ENCODE data around the gene VTI1A.

The VTI1A gene

GRCh38 chr10:112811741-112812551 lies 364.9 kb downstream of the VTI1A start:
- peak; percentile 34 for DNase-seq

GRCh38 chr10:112812586-112812985 lies 365.6 kb downstream of the VTI1A start:
- DNase-seq, result no peak

DNA sequence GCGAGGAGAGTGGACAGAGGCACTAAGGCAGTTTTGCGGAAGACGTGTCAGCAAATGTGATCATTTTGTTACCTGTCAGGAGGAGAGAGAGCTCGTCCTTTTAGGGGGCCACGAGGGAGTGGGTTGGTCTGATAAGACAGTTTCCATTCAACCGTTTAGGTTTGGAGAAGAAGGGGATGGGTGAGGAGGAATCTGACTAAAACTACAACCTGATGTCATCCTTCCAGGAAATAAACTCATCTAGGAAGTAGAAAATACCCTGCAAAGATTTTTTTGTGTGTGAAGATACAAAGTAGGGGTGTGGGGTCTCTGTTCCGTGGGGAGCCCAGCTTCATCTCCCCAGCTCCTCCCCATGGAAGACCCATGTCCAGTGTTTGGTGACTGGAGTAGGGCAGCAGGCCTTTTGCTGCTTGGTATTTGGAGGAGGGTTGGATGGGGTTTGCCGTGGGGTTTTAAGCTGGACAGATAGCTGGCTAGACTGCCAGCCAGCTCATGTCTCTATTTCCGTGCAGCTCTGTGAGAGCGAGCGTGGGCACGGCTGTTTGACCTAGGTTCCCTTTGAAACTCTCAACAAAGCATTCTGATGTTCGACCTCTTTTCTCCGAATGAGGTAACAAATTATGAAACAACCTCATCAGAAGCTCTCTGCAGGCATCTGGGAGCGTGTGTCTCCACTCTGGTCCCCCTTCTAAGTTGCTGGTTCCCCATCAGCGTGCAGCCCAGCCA lies 367.0 kb downstream of the VTI1A start:
- DNase-seq, result no peak

DNA sequence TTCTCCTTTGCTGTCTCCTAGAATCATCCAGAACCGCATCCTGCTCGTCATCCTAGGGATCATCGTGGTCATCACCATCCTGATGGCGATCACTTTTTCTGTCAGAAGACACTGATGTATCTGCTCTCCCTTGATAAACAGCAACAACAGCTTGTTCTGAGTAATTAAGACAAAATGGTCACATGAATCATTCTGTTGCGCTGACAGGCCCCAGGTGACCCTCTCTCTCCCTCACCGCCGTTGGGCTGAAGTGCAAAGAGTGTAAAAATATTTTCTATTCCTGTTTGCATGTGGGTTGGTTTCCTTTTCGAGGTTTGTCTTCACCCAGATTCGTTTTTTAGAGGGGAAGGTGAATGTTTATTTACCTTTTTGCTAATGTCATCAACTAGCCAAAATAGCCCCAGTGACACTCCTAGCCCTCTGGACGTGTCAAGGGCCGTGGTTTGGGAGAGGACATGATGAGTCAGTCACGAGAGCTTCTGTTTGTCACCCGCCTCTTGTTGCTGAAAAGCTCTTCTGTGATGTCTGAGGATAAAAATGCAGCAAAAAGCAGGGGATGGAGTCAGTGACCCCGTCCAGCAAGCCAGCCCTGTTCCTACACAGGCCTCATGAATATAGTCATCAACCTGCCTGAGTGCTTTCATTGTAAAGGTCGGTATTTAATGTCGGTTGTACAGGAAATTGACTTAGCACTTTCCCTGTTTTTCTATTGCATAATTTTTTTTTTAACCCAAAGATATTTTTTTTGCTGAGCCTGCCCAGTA lies 368.4 kb downstream of the VTI1A start:
- no peak for DNase-seq

DNA sequence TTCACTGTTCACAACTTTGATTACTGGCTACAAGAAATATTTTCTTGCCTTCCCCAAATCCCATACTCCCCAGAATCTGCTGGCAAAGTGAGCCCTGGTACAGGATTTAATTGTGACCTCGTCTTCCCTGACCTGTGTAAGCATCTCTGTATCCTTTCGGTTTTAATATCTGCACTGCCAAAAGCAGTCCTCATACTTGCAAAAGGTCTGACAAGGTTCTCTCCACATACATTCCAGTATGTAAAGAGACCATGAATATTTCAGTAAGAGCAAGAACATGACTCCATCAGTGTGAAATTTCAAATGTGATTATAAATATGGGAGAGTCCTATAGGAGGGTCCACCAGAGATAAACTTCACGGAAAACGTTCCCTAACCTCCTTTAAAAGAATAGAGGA lies 369.0 kb downstream of the VTI1A start:
- no peak for DNase-seq

DNA sequence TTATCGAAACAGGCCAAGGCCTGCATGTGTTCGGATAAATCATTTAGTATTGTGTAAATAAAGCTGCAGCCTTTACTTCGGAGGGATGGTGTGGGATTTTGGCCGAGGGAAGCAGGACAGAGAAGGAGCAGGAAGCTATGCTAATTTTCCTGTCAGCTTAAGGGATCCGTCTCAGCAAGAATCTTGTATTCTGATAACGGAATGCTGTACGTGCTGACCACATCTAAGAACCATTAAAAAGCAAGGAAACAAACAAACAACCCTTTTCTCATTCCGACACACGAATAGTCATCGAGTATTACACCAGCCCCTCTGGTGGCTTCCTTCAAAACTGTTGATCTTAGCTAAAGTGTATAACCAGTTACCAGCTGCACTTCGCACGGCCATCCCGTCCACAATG lies 369.9 kb downstream of the VTI1A start:
- no peak for DNase-seq

DNA sequence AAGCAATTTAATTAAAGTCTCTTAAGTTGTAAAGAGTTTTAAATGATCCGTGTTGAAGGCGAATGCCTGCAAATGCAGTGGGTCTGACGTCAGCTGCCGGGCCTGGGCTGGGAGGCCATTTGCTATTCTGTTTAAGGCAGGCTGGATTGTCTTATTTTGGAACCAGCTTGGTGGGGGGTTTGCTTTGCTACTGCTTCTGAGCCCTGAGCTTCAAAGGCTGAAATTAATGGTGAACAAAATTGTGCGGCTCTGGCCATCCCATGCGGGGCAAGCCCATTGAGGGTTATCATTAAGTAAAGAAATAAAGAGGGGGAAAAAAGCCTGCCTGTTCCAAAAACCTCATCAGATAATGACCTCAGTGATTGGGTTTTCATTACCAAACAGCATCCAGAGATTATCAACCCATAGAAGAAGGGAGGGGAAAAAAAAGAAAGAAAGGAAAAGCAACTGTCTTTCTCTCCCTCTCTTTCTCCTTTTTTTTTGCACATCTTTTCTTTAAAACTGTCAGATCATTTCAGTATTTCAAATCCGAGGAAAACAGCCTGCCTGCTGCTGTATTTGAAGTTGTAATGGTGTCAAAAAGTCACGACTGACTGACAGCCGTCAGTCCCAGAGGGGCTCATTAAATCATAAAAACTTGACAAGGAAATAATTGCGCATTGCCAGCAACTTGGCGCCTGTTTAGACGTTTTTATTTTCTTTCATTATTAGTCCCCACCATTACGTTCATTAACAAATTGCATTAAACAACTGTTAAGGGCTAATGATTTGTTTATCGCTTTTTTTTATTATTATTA lies 371.2 kb downstream of the VTI1A start:
- no peak for DNase-seq

- no peak for DNase-seq
These were observed 372.2 kb downstream of the VTI1A start for GRCh38 chr10:112819231-112819630.

DNA sequence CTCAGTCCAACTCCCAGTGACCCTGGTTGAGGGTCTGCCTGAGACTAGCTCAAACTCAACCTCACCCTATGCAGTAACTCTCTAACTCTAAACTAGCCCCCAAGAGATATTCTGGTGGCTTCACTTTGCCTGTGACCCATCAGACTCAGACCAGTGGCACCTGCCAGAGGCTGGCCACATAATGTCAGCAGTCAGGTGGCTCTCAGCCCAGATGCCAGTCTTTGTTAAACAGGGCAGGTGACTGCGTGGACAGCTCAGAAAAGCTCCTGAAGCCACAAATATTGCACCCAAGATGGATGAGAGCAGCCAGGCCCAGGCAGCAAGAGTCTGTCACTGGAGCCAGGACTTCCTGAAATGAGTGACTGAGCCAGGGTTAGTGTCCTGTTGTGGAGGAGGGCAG lies 373.3 kb downstream of the VTI1A start:
- DNase-seq, result no peak

- DNase-seq, result no peak
These were observed 374.0 kb downstream of the VTI1A start for GRCh38 chr10:112821038-112821437.

- DNase-seq, result no peak
These were observed 374.6 kb downstream of the VTI1A start for GRCh38 chr10:112821663-112822062.

GRCh38 chr10:112823007-112823406 lies 376.0 kb downstream of the VTI1A start:
- DNase-seq, result no peak

GRCh38 chr10:112823604-112824003 lies 376.6 kb downstream of the VTI1A start:
- DNase-seq, result no peak

- no peak for DNase-seq
These were observed 379.1 kb downstream of the VTI1A start for GRCh38 chr10:112826018-112826697.

DNA sequence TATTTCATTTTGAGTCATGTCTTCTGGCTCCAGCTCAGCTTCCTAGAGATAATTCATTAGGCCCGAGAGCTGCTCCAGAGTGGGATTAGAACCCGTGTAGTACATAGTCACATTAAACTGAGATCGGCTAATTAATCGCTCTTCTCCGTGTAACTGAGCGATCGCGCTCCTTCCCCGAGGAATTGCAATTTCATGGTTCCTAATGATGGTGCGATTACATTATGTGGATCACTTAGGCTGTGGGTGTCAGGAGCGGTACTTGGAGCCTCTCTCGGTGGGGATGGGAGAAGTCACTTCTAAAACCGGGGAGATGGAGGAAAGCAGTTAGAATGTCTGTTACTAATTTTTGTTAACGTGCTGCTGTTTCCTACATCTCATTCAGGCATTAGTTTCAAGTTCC lies 380.1 kb downstream of the VTI1A start:
- no peak for DNase-seq

GRCh38 chr10:112827951-112828350 lies 380.9 kb downstream of the VTI1A start:
- DNase-seq, result no peak

- no peak for DNase-seq
These were observed 384.8 kb downstream of the VTI1A start for GRCh38 chr10:112831859-112832258.

DNA sequence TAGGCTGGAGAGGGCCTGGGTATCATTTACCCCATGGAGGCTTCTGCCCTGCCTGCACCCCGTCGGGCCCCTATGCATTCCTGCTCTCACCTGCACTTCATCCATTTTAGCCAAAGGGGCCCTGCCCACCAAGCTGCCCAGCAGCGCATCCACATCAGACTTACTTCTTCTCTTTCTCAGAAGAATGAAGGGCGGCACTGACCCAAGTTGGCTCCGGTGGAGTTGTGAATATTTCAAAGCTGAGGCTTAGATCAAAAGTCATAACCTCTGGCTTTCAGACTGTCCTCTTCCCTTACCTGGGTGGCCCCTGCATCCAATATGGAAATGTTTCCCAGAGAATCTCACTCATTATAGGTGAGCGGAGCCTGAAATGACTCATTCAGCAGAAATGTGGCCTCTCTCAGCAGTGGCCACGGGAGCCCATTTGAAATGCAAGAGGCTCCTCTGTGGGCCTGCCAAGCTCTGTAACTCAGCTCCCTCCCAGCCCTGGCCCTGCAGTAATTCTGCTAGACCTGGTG lies 385.4 kb downstream of the VTI1A start:
- DNase-seq, result no peak

DNA sequence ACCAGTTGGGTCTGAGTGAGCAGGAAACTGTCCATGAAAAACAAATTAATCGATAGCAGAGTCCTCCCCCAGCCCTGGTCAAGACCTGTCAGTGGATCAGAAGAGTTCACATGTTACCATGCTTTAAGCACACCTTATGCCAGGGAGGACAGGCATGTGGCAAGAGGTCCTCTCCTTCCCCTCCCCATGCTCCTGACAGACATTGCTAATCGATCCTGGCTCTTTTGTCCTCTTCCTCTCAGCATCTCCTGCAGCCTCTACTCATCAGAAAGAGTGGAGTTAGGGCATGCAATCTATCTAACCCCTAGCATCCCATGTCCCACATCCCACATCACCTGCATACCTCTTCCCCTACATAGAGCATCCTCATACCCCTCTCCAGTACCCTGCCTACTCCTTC lies 385.9 kb downstream of the VTI1A start:
- no peak for DNase-seq

DNA sequence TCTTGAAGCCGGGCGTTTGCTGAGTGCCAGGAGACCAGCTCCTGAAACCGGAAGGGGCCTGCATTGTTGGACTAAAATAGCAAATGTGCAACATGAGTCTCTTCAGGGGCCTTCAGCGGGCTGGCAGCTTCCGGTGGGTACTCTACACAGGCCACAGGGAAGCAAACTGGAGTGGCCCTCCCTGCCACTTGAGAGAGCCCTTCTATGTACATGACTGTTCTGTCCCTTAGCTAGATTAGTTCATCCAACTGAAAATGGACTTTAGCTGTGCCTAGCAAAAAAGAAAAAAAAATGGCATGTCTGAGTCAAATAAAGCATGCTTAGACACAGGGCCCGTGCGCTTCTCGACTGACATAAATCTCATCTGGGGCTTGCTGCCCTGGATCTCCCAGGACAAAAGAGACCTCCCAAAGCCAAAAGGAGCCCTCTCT lies 387.8 kb downstream of the VTI1A start:
- no peak for DNase-seq

DNA sequence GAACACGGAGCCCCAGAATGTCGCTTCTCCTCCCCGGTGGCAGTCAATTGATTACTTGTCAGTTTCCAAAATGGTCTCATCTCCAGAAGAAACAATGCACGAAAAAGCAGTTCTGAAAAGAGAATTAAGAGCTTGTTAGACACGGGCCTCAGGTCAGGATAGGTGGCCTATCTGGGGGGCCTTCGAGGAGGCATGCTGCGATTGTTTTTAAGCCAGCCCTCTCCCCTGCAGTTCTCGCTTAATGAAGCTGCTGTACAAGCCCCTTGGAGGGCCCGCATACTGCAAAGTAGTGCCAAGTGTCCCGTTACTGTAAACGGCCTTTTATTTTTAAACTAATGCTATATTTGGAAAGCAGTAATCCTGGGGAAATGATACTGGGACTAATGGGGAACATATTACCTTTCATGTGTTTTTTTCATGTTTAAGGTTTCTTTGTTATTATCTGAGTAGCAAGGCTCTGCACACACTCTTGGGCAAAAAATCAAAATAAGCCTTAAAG lies 388.3 kb downstream of the VTI1A start:
- DNase-seq, result no peak

Data from right kidney (tissue), 1 donor.